CD4-positive, alpha-beta T cell treated with Interleukin-12 subunit alpha and Interleukin-12 subunit beta, for 1 hour (primary cell): Measurements from ENCODE around the gene SCYGR3.
"Not testable (repeated sequence)": the region's sequence is repeated elsewhere in the genome, so short reads cannot be mapped to it uniquely, and the experiment has no call there.

Source experiments
- DNase-seq: peaks from one replicate; pipeline ENCODE4 v3.0.0-alpha.2; 2020

The SCYGR3 gene

DNA sequence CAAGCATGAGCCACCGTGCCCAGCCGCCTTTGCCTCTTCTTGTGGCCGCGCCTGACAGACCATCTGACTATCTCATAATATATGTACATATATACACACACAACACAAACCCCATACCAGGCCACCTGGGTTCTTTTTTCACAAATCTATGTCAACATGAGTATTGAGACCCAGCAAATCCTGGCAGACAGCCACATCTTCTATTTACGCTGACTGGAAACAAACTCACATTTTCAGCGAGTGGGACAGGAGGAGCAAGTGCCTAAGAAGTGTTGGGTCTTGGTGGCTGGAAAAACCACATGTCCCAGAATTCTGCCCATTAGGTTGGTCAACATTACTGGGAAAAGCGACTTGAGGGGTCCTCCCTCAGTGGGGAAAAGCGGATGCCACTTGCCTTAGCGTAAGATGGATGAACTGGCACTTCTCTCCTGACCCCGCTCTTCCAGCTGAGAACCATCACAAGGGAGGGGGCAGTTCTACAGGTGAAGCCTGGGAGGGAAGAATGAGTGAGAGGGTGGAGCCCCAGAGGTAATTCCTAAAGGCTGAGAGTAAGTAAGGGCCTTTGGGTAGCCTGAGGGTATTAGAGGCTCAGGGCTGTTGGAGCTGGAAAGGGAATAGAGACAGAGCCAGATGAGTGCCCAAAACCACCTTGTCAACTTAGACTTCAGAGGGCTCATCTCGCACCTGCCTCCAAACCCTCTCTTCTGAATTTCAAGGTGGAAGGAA lies 1.9 kb downstream of the SCYGR3 start:
- DNase-seq = no peak

DNA sequence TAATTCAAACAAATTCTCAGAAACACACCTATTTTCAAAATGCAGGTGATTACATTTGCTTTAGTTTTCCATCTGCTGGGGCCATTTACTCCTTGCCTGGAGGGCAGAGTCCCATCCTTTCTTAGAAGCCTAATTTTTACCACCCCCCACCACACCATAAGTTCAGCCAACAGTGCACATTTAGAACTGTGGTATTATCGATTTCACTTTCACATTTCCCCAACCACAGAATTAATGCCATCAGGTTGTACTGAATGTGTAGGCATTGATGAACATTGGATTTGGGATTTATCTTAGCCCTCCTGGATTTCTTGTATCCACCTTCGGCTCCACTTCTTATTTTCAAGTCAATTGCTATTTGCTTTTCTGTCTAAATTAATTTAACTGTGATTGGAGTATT lies 4.5 kb downstream of the SCYGR3 start:
- DNase-seq = no peak

GRCh38 chr2:227608561-227609338 lies 5.9 kb downstream of the SCYGR3 start:
- DNase-seq = peak; percentile 32

- no peak for DNase-seq
Observed at GRCh38 chr2:227607941-227608340, 6.7 kb downstream of the SCYGR3 start.

DNA sequence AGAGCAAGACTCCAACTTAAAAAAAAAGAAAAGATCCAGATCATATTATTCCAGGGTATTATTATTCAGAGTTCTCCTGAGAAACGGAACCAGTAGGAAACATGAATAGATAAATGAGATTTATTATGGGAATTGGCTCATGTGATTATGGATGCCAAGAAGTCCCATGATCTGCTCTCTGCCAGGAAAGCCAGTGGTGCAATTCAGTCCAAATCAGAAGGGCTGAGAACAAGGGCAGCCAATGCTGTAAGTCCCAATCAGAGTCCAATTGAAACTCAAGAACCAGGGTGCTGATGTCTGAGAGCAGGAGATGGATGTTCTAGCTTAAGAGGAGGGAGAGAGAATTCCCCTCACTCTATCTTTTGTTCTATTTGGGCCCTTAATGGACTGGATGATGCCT lies 8.2 kb downstream of the SCYGR3 start:
- no peak for DNase-seq

GRCh38 chr2:227602358-227602757 lies 12.3 kb downstream of the SCYGR3 start:
- DNase-seq = no peak

- DNase-seq = not testable (repeated sequence)
Observed at GRCh38 chr2:227598835-227599503, 15.7 kb downstream of the SCYGR3 start, which contains the start of gene SCYGR2. TSS of gene SCYGR2 (plus strand) at chr2:227598893. CDS start at chr2:227598893, 0 bp downstream.

- no peak for DNase-seq
Observed at GRCh38 chr2:227597998-227598397, 16.6 kb downstream of the SCYGR3 start.

DNA sequence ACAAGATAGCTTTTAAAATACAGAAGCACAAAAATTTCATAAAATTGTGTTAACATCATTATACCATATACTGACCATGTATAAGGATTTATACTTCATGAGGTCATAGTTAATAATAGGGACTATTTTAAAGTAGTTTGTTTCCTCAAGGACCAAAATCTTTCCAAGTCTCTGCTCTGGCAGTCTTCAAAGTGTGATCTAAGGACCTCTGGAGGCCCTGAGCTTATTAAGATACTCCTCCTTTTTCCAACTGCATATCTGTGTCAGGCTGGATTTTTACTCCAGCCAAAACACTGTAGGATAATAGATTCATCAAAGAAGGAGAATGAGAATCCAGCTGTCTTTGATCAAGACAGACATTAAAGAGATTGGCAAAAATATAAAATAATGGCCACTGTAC lies 17.6 kb downstream of the SCYGR3 start:
- no peak for DNase-seq

- DNase-seq = no peak
Observed at GRCh38 chr2:227595797-227596196, 18.8 kb downstream of the SCYGR3 start.

GRCh38 chr2:227592694-227593387 lies 21.8 kb downstream of the SCYGR3 start:
- no peak for DNase-seq

DNA sequence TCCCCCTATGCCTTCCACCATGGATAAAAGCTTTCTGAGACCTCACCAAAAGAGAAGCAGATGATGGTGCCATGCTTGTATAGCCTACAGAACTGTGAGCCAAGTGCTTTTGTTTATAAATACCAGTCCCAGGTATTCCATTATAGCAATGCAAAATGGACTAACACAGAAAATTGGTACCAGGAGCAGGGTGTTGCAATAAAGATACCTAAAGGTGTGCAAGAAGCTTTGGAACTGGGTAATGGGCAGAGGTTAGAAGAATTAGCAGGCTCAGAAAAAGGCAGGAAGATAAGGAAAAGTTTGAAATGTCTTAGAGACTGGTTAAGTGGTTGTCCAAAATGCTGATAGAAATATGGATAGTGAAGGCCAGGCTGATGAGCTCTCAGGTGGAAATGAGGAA lies 32.3 kb downstream of the SCYGR3 start:
- no peak for DNase-seq

- no peak for DNase-seq
Observed at GRCh38 chr2:227579791-227580190, 34.8 kb downstream of the SCYGR3 start.

DNA sequence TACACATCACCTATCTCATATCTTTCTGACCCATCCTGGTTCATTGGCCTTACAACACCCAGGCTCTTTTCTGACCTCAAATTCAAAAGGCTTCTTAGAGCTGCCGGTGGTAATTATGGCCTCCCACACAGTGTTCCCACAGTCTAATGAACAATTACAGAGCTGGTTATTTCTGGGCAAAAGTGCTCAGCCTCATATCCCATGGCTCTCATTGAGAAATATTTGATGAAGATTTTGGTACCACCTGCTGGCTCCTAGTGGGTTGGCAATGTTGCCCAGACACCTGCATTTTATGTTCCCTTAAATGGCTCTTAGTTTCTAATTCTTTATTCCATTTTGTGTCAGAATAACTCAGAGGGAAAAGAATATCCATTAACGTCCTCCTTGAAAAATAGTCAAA lies 36.0 kb downstream of the SCYGR3 start:
- DNase-seq = no peak

- DNase-seq = no peak
Observed at GRCh38 chr2:227577555-227577954, 37.1 kb downstream of the SCYGR3 start.

- no peak for DNase-seq
Observed at GRCh38 chr2:227576812-227577211, 37.8 kb downstream of the SCYGR3 start.

- DNase-seq = no peak
Observed at GRCh38 chr2:227576110-227576509, 38.5 kb downstream of the SCYGR3 start.

- DNase-seq = no peak
Observed at GRCh38 chr2:227570615-227571014, 44.0 kb downstream of the SCYGR3 start.

DNA sequence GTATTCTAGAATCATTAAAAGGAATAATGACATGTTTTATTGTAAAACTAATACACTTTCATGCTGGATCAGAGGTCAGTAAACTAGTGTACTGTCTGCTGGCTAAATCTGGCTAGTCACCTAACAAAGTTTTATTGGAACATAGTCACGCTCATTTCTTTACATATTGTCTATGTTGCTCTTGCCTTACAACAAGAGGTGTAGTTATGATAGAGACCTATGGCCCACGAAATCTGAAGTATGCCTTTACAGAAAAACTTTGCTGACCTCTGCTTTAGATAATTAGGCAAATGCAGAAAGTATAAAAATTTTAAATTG lies 45.8 kb downstream of the SCYGR3 start:
- DNase-seq = no peak

GRCh38 chr2:227566012-227566411 lies 48.6 kb downstream of the SCYGR3 start:
- DNase-seq = no peak

DNA sequence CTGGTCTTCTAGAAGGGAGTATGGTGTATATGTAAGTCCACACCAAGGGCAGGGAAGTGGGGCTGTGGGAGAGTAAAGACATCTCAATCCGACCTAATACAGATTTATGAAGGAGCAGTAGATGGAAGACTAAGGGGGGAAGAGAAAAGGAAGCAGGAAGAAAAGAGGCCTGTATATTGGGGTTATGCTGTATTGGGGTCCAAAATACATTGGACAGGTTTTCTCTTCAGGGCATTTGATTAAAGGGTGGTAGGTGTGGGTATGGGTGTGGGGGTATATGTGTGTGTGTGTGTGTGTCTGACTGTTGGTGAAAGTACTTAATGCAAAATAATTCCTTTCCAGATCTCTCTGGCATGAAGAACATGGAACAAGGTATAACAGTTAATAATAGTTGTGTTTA lies 49.6 kb downstream of the SCYGR3 start:
- DNase-seq = no peak
